Measurements from ENCODE around the gene MUC5B. TPM values are rescaled to one million over a fixed set of nuclear protein-coding genes. Genes with fewer than 3 reads are reported as not detected.

The MUC5B gene
- total RNA-seq, 1 donor from 2014 or later: 1.2 TPM

GRCh38 chr11:1255151-1255550 is 32.3 kb downstream of the MUC5B start:
- ATAC-seq: no peak
- no peaks in the 10 kb centered on the region for H3K27me3 ChIP-seq
- H3K36me3 ChIP-seq: no peaks in the 10 kb centered on the region
- no peak for DNase-seq
- no peak for TF ChIP-seq CTCF (IDR thresholded peaks at IDR 0.05)
- H3K9me3 ChIP-seq: no peaks in the 10 kb centered on the region
- no peak overlapping the region for H3K27ac ChIP-seq
- H3K4me3 ChIP-seq: no peak overlapping the region
- no peaks in the 10 kb centered on the region for H3K4me1 ChIP-seq
- intact Hi-C loops (cut with DNase I): no loop called here

GRCh38 chr11:1256257-1257045 is 33.6 kb downstream of the MUC5B start:
- ATAC-seq: no peak
- no peak for DNase-seq
- intact Hi-C loops (cut with DNase I): no loop called here
- Histone ChIP-seq H3K4me3 (no peak overlapping the region), H3K36me3 (no peaks in the 10 kb centered on the region), H3K27ac (no peak overlapping the region), H3K27me3 (no peaks in the 10 kb centered on the region), H3K9me3 (no peaks in the 10 kb centered on the region), H3K4me1 (no peaks in the 10 kb centered on the region)
- no peak for TF ChIP-seq CTCF (IDR thresholded peaks at IDR 0.05)

GRCh38 chr11:1257366-1257765 is 34.5 kb downstream of the MUC5B start:
- no peak for DNase-seq
- intact Hi-C loops (cut with DNase I): no loop called here

GRCh38 chr11:1257916-1258315 is 35.0 kb downstream of the MUC5B start:
- H3K36me3 ChIP-seq: no peaks in the 10 kb centered on the region
- no peak for TF ChIP-seq CTCF (IDR thresholded peaks at IDR 0.05)
- H3K4me1 ChIP-seq: peaks cover 8% of the 10 kb centered on the region
- ATAC-seq (no peak), DNase-seq (no peak)
- H3K4me3 ChIP-seq: no peak overlapping the region
- intact Hi-C loops (cut with DNase I): no loop called here
- no peak overlapping the region for H3K27ac ChIP-seq
- no peaks in the 10 kb centered on the region for H3K27me3 ChIP-seq
- H3K9me3 ChIP-seq: no peaks in the 10 kb centered on the region

More at GRCh38 chr11:1257366-1257765, 34.5 kb downstream of the MUC5B start:
- no peak for ATAC-seq
- Histone ChIP-seq H3K27me3 (no peaks in the 10 kb centered on the region), H3K4me3 (no peak overlapping the region), H3K4me1 (peaks cover 6% of the 10 kb centered on the region), H3K27ac (no peak overlapping the region), H3K9me3 (no peaks in the 10 kb centered on the region), H3K36me3 (no peaks in the 10 kb centered on the region)
- TF ChIP-seq CTCF (IDR thresholded peaks at IDR 0.05): no peak

- TF ChIP-seq CTCF (IDR thresholded peaks at IDR 0.05): no peak
- intact Hi-C loops (cut with DNase I): no loop called here
- H3K27ac ChIP-seq: no peak overlapping the region
- no peak for DNase-seq
- peaks cover 12% of the 10 kb centered on the region for H3K4me1 ChIP-seq
- no peak for ATAC-seq
- H3K27me3 ChIP-seq: no peaks in the 10 kb centered on the region
- no peaks in the 10 kb centered on the region for H3K9me3 ChIP-seq
- H3K4me3 ChIP-seq: no peak overlapping the region
- no peaks in the 10 kb centered on the region for H3K36me3 ChIP-seq
These were observed 35.7 kb downstream of the MUC5B start for GRCh38 chr11:1258401-1259075.

All from upper lobe of right lung (tissue), 1 donor.